CD1c-positive myeloid dendritic cell (primary cell): Measurements from ENCODE around the gene CD4.
"Not testable (repeated sequence)": the region's sequence is repeated elsewhere in the genome, so short reads cannot be mapped to it uniquely, and the experiment has no call there.

Source experiments
- DNase-seq: peaks from one replicate; pipeline ENCODE4 v3.0.0-alpha.2; 2016; ENCODE audit errors: extremely low spot score

CD4 gene

DNA sequence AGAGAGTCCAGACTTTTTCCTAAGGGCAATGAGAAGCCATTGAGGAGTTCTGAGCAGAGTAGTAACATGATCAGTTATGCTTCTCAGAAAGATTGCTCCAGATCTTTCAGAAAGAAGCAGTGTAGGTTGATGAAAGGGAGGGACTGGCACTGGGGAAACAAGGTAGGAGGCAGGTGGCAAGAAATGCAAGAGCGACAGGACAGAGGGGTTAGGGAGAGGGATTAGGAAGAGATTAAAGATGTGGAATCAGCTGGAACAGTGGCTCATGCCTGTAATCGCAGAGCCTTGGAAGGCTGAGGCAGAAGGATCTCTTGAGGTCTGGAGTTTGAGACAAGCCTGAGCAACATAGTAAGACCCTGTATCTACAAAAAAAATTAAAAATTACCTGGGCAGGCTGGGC, 58.3 kb downstream of the CD4 start:
- DNase-seq: no peak

DNA sequence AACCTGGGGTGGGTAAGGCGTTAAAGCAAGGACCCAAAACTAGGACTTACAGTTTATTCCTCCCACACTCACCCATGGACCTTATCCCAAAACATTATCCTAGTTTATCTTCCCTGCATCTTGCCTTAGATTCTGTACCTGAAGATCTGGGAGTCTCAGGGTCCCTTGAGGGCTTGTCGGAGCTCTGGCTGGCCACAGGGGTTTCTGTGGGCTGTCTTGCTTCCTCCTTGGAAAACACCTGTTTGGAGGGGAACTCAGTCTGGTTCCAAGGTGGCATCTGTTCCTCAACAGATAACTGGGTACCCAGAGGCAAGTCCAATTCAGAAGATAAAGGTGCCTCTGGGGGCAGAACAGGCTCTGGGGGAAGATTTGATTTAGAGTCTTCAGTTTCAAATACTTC, 60.1 kb downstream of the CD4 start:
- no peak for DNase-seq

DNA sequence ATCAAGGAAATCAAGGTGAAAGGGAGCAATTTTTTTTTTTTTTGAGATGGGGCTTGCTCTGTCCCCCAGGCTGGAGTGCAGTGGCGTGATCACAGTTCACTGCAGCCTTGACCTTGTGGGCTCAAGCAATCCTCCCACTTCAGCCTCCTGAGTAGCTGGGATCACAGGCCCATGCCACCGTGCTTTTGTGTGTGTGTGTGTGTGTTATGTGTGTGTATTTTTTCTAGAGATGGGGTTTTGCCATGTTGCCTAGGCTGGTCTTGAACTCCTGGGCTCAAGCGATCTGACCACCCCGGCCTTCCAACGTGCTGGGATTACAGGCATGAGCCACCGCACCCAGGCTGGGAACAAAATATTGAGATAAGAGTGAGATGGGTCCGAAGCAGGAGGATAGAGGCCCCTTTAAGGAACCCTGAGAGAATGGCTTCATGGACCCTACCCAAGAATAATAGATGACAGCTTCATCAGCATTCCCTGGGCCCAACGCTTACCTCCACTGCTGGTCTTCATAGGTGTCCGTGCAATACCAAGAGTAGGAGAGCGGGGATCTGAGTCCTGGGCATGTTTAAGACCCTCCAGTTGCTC, 60.7 kb downstream of the CD4 start:
- DNase-seq: no peak

DNA sequence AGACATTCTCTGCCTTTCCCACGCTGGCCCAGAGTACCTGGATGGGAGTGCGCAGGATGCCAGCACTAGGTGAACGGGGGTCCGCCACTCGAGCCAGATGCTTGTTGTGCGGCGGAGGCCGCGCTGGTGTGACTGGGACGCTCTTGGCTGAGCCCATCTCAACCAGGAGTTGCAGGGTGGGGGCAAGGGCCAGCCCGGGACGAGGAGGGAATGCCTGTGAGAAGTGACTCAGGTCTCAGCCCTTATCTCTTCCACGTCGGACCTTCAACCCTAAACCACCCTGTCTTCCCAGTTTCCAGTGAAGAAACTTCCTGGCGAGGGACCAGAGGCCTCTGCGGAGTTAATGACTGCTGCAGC, 61.4 kb downstream of the CD4 start:
- no peak for DNase-seq

DNA sequence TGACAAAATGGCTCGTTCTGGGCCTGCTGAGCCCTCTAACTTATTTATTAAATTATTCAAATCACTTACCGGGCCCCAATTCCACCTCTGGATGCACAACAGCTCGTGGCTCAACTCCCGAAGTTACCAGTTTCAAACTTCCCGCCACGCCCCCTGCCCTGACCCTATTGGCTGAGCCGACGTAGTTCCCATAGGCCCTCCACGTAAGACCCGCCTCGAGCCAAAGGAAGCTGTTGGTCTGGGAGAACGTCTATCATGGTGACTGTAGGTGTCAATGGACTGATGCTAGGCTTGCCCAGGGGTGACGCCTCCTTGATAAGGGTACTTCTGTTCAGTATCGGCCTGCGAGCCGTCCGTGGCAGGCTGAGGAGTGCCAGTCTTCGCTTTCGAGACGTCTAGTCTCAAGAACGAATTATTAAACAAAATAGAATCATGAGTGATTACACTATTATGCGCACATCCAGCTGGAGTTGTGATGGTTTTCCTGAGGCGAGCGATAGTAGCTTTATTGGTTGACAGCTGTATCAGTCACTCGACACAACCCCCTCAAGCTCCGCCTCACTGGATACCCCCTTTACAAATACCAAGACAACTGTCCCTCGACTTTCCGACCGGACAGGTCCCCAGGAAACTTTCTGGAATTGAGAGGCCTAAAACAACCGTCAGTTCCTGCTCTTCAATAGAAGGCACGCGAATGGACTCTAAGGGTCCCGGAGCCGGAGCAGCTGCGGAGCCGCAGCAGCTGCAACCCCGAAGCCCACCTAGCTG, 62.0 kb downstream of the CD4 start, which contains the start of gene CDCA3:
TSS of gene CDCA3 (minus strand) at position 134 of the 768 bp plus-strand sequence. CDS start 334 bp downstream, outside the sequence.
- peak; percentile 97 for DNase-seq

DNA sequence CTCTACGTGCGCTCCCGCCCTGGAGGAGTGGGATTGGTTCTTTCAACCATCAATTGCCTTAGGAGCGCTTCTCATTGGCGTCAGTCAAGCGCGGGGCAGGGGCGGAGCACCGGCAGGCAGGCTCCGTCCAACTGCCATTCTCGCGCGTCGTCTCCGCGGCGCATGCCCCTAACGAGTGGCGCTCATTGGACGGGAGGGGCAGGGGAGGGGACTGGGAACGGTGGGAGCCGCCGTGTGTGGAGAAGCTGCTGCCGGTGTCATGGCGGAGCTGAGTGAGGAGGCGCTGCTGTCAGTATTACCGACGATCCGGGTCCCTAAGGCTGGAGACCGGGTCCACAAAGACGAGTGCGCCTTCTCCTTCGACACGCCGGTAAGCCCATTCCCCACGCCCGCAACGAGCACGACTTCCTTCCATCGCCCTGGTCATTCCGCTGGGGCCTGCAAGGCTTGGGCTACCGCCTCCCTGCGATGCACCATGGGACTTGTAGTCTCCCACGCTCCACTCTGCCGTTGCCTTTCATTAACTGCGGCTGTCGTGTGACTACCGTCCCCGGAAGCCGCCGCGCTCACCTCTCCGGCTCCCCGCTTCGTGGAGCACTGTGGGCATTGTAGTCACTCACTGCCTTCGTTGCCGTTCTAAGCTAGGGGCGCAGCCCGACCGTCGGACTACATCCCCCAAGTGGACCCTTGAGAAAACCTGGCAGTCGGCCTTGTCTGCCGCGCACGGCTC, 62.8 kb downstream of the CD4 start, which contains the start of gene USP5:
TSS of gene USP5 (plus strand) at position 230 of the 730 bp plus-strand sequence. CDS start at position 260, 30 bp downstream.
- DNase-seq: peak; percentile 99

DNA sequence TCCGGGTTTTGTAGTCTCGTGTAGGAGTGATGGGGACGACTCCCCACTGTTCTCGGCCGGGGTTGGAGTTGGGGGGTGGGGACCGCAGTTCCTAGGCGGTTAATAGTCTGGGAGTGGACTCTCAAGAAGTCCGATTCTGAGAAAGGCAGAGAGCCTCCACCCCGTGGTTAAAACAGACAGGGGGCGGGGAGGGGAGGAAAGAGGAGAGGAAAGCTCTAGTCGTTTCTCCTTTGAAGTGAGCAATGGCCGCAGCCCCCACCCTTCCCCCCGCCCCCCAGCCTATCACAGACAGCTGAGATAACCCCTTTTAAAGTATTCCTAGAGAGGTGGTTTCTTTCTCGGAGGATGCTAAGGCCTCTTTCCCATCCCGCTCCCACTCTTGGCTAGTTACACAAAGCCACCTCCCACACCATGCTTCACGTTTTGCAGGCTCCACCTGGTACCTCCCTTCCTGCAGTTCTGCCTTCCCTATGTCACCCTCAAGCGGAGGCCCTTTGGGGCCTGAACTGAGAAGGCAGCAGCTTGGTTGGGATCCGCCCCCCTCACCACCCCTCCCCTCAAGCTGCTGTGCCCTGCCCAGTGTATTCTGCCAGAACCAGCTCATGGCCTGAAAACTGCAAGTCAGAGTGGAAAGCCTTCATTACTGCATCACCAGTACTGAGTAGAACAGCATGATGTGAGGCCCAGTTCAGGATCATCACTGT, 63.5 kb downstream of the CD4 start:
- peak; percentile 21 for DNase-seq

DNA sequence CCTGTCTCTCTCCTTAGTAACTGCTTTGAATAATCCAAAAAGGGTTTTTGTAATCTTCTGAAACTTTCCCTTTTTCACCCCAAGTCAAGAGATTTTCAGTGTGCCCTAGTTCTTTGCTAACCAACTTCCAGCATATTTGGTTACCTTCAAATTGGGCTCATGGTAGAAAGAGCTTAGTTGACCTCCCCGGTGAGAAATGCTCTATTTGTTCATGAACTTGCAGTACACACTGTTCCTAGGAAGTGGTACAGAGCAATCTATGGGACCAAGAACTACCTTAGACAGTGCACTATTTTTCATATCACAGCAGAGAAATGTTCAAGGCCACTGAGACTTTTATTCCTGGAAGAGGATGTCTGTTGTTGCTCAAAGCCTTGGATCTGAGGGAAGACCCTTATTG, 64.3 kb downstream of the CD4 start:
- no peak for DNase-seq

DNA sequence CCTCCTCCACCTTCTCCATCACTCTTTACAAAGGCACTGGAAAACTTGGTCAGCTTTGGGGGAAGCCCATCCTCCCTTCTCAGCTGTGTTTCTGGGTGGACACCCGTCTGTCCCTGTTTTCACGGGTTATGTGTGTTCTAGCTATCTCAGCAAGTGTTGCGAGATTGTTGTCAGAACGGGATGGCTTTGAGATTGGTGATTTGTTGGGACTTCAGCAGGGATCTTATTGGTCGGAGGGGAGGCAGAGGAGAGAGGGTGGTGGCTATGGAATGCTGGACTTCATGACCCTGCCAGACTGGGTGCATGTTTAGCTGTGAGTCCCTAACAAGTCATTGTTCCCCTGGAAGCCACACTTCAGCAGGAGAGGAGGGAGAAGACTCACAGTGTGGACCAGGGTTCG, 64.7 kb downstream of the CD4 start:
- DNase-seq: no peak

DNA sequence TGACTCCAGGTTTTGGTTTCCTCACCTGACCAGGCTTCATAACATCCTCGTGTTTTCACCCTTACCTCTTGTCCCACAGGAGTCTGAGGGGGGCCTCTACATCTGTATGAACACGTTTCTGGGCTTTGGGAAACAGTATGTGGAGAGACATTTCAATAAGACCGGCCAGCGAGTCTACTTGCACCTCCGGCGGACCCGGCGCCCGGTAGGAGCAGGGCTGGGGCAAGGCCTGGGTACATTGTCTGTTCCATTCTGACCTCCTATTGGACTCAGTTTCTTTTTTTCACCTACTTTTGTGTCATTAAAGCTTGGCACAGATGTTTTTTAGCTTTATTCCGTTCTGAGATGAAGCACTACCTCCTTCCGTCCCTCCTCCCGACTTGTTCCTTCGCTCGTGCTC, 66.0 kb downstream of the CD4 start:
- DNase-seq: no peak

DNA sequence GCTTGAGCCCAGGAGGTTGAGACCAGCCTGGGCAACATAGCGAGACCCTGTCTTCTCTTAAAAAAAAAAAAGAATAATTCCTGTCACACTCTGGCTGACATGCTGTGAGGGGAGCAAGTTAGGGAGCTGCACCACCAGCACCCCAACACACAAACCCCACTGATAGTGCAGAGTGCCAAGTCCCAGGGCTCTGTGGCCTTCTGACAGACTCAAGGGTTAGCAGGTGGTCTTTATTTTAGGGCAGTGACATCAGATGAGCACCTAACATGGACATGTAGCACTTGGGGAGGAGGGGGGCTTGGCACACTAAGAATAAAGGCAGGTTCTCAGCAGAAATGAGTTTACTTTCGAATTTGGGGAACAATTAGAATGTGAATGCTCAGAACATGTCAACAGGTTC, 69.5 kb downstream of the CD4 start:
- DNase-seq: no peak

DNA sequence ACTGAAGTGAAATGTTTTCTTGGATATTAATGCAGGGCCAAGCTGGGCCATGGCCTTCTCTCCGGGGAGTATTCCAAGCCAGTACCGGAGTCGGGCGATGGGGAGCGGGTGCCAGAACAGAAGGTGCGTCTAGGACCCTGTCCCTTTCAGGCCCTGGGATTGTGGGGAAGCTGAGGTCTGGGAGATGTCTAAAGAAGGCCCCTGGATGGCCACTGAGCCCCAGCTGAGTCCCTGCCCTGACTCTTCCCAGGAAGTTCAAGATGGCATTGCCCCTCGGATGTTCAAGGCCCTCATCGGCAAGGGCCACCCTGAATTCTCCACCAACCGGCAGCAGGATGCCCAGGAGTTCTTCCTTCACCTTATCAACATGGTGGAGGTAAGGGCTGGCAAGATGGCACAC, 70.8 kb downstream of the CD4 start:
- DNase-seq: no peak

DNA sequence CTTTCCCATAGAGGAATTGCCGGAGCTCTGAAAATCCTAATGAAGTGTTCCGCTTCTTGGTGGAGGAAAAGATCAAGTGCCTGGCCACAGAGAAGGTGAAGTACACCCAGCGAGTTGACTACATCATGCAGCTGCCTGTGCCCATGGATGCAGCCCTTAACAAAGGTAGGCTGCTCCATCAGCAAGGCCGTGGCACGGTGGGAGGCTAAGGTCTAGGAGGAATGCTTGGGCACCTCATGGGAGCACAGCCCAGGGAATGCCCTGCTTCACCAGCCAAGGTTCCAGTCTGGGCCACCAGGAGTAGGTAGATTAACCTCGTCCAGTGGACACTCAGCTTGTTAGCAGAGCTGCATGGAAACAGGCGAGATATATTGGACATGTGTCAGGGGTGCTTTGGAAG, 71.6 kb downstream of the CD4 start:
- no peak for DNase-seq

DNA sequence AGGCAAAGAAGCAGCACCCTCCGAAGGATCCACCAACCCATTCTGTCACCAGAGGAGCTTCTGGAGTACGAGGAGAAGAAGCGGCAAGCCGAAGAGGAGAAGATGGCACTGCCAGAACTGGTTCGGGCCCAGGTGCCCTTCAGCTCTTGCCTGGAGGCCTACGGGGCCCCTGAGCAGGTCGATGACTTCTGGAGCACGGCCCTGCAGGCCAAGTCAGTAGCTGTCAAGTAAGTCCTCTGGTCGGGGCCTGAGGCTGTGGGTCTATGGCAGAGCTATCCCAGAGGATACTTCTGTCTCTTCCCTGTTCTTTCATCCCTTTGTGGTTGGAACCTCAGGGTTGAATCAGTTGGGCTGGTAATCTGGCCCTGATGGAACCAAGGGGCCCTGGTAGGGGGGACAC, 72.1 kb downstream of the CD4 start:
- no peak for DNase-seq

DNA sequence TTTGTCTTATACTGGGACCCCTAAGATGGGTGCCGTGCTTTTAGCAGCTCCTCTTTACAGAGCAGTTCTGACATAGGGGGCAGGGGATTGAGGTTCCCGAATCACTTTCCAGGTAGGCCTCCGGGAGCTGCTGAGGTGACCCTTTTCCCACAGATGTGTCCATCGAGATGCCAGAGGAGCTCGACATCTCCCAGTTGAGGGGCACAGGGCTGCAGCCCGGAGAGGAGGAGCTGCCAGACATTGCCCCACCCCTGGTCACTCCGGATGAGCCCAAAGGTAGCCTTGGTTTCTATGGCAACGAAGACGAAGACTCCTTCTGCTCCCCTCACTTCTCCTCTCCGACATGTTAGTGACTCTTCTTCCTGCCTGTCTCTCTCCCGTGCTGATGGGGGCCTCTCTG, 73.7 kb downstream of the CD4 start:
- DNase-seq: no peak

DNA sequence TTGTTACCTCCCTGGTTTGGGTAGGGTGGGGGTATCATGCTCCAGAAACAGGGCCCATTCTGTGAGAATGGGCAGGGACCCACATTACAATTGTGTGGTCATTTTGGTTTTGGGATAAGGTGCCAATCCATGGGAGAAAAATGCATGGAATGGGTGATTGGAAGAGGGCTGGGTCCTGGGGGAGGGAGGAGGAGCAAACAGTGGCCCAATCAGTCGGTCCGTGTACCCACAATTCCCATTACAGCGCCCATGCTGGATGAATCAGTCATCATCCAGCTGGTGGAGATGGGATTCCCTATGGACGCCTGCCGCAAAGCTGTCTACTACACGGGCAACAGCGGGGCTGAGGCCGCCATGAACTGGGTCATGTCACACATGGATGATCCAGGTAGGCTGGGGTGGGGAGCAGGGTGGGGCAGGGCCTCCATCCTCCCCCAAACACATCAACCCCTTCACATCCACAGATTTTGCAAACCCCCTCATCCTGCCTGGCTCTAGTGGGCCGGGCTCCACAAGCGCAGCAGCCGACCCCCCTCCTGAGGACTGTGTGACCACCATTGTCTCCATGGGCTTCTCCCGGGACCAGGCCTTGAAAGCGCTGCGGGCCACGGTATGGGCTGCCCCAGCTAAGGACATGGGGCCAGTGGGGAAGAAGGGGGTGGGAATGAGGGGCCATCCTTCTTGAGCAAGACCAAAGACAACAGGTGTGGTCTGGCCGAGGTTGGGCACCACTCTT, 74.4 kb downstream of the CD4 start:
- no peak for DNase-seq

DNA sequence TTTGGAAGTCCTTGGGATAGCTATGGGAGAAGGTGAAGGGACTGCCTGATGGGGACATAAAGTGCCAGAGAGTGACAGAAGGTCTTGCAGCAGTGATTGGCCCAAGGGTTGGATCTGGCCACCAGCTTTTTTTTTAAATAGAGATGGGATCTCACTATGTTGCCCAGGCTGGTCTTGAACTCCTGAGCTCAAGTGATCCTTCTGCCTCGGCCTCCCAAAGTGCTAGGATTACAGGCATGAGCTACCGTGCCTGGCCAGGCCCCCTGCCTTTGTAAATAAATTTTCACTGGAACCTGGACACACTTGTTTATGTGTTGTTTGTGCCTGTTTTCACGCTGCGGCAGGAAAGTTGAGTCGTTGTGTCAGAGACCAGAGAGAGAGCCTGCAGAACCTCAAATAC, 76.0 kb downstream of the CD4 start:
- not testable (repeated sequence) for DNase-seq

DNA sequence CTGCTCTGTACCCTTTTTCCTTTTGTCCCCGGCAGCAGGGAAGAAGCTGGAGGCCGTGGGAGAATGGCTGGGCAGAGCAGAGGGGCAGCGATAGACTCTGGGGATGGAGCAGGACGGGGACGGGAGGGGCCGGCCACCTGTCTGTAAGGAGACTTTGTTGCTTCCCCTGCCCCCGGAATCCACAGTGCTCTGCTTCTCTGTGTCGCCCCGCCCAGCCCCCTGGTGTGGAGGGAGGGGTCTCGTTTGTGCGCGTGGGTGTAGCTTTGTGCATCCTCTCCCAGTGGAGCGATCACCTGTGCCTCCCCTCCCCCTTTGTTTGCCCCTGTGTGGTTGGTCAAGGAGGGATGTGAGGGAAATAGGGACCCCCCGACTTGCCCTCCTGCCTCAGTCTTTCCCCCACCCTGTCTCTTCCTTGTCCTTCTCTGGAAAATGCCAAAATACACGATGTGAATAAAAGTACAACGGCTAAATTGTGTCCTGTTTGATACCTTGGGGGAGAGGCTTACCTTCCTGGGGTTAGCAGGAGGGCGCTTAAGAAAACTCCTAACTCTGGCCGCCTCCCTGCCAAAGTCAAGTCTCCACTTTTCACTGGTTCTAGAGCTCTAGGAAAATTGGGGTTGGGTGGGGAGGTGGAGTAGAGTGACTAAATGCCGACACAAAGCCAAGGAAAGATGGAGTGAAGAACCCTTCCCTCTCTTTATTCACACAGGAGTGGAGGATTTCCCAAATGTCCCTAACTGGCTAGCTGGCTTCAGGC, 77.0 kb downstream of the CD4 start:
- no peak for DNase-seq

DNA sequence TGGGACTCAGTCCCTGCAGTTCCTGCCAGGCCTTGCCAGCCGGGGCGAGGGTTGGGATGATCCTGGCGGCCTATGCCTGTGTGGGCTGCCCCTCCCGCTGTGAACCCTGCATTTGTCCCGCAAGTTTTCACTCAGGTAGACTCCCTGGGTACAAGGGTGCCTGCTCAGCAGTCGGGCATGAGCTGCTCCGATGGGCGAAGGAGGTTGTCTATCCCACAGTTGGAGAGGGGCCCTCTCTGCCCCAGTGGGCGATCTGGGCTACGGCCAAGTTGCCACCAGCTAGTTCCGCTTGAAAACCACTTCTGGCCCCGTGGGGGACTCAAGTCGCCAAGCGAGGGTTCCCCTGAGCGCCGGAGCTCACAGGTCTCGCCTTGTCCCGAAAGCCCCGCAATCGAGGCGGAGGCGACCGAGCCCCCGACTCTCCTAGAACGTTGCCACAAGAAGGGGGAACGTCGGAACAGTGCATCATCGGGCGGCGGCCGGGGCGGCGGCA, 77.6 kb downstream of the CD4 start:
- peak; percentile 83 for DNase-seq

DNA sequence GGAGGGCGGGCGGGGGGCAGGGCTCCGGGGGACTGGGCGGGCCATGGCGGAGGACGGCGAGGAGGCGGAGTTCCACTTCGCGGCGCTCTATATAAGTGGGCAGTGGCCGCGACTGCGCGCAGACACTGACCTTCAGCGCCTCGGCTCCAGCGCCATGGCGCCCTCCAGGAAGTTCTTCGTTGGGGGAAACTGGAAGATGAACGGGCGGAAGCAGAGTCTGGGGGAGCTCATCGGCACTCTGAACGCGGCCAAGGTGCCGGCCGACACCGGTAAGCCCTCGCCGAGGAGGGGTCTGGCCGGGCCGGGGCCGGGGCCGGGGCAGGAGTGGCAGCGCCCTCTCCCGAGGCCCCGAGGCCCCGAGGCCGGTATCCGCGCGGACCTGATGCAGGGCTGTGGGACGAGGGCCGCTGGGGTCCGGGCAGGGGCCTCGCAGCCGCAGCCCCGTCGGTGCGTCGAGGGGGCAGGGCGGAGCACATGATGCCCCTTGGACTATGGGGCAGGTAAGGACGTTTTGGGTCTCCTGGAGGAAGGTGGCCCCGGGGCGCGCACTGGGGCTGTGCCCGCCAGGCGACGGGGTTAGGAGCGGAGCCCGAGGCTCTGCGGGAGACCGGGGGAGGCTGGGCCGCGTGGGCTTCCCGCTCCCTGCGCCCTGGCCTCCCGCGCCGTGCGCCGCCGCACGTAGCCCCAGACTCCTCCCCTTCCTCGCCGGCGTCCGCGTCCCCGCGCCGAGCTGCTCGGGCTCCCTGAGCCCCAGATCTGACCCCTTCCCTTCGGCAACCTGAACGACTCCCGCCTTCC, 78.3 kb downstream of the CD4 start, which contains the start of gene TPI1:
TSS of gene TPI1 (plus strand) at position 119 of the 798 bp plus-strand sequence. CDS start at position 155, 36 bp downstream.
- DNase-seq: peak; percentile 93
